ENCODE data around the gene MTMR10.

DNA sequence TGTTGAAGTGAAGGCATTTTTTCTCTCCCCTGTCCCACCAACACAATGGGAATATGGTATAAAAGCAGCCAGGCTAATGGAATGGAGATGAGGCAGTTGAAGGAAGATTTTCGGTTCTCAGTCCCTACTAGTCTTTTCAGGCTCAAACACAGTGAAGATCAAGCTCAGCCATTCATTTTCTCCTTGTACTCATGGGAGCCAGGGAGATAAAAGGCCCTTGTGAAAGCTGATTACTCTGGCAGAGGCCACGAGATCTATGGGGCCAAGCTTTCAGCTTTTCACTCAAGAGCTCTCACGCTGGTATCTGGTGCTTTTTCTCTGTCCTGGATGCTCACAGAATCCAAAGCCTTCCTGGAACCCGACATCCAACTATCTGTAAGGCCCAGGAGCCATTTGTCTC, 102.2 kb downstream of the MTMR10 start:
- TF ChIP-seq RAD21 (IDR thresholded peaks at IDR 0.05; ENCODE audit: low read length): no peak
- TF ChIP-seq ELF1 (IDR thresholded peaks at IDR 0.05): no peak
- TF ChIP-seq MXI1 (IDR thresholded peaks at IDR 0.05; ENCODE audit: low read depth, low read length): no peak
- TF ChIP-seq, protein P1, sequence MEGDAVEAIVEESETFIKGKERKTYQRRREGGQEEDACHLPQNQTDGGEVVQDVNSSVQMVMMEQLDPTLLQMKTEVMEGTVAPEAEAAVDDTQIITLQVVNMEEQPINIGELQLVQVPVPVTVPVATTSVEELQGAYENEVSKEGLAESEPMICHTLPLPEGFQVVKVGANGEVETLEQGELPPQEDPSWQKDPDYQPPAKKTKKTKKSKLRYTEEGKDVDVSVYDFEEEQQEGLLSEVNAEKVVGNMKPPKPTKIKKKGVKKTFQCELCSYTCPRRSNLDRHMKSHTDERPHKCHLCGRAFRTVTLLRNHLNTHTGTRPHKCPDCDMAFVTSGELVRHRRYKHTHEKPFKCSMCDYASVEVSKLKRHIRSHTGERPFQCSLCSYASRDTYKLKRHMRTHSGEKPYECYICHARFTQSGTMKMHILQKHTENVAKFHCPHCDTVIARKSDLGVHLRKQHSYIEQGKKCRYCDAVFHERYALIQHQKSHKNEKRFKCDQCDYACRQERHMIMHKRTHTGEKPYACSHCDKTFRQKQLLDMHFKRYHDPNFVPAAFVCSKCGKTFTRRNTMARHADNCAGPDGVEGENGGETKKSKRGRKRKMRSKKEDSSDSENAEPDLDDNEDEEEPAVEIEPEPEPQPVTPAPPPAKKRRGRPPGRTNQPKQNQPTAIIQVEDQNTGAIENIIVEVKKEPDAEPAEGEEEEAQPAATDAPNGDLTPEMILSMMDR (IDR thresholded peaks at IDR 0.05): no peak
- TF ChIP-seq, protein P2, sequence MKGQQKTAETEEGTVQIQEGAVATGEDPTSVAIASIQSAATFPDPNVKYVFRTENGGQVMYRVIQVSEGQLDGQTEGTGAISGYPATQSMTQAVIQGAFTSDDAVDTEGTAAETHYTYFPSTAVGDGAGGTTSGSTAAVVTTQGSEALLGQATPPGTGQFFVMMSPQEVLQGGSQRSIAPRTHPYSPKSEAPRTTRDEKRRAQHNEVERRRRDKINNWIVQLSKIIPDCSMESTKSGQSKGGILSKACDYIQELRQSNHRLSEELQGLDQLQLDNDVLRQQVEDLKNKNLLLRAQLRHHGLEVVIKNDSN (IDR thresholded peaks at IDR 0.05; ENCODE audit: borderline replicate concordance, low read depth): no peak
- no peak for TF ChIP-seq CHD2 (IDR thresholded peaks at IDR 0.05; ENCODE audit: low read length, partially characterized antibody)
- no peak for TF ChIP-seq POLR2AphosphoS5 (IDR thresholded peaks at IDR 0.05; ENCODE audit: low read depth, low read length)
- TF ChIP-seq JUND (IDR thresholded peaks at IDR 0.05): no peak
- no peak for TF ChIP-seq NFIC (IDR thresholded peaks at IDR 0.05; ENCODE audit: borderline replicate concordance)
- TF ChIP-seq EP300 (IDR thresholded peaks at IDR 0.05; ENCODE audit: borderline replicate concordance in 1 of 2, low read depth in 1 of 2, low read length in 1 of 2): no peak
